Liver (tissue), 9 donors: ENCODE data around the gene SHC3. TPM values are rescaled to one million over a fixed set of nuclear protein-coding genes. Genes with fewer than 3 reads are reported as not detected.

Experiments used
- DNase-seq: peaks from one replicate; pipeline ENCODE4 v3.0.0-alpha.2; 2017; ENCODE audit warnings: low spot score
- H3K27ac ChIP-seq, 2 donors: one replicate each; pipeline ENCODE4 v1.7.0; 2013; ENCODE audit warnings: inconsistent platforms in 2 of 2, low read length in 2 of 2, control low read depth in 1 of 2, low read depth in 1 of 2, mild to moderate bottlenecking in 1 of 2
- H3K27me3 ChIP-seq, 4 donors: one replicate each; pipeline versions ENCODE4 v1.6.1 to v1.7.0; 2013; ENCODE audit warnings: low read length in 3 of 4, inconsistent platforms in 1 of 4, mild to moderate bottlenecking in 1 of 4, moderate library complexity in 1 of 4; ENCODE audit not compliant: control insufficient read depth in 4 of 4, insufficient read depth in 4 of 4
- H3K36me3 ChIP-seq, 4 donors: one replicate each; pipeline versions ENCODE4 v1.6.1 to v1.7.0; 2013; ENCODE audit warnings: low read length in 3 of 4, mild to moderate bottlenecking in 3 of 4, low read depth in 1 of 4, moderate library complexity in 1 of 4; ENCODE audit not compliant: control insufficient read depth in 4 of 4, insufficient read depth in 3 of 4
- H3K4me1 ChIP-seq, 4 donors: one replicate each; pipeline versions ENCODE4 v1.6.1 to v1.7.0; 2013; ENCODE audit warnings: low read length in 3 of 4, mild to moderate bottlenecking in 3 of 4, moderate library complexity in 1 of 4; ENCODE audit not compliant: control insufficient read depth in 4 of 4, insufficient read depth in 4 of 4
- H3K4me3 ChIP-seq, 3 donors: one replicate each; pipeline versions ENCODE4 v1.6.1 to v1.7.0; 2013; ENCODE audit warnings: low read length in 3 of 3, control low read depth in 1 of 3, low read depth in 1 of 3, mild to moderate bottlenecking in 1 of 3
- H3K9ac ChIP-seq, 2 donors: one replicate each; pipeline ENCODE4 v1.7.0; 2013; ENCODE audit warnings: low read length in 2 of 2, mild to moderate bottlenecking in 2 of 2, moderate library complexity in 2 of 2, control low read depth in 1 of 2, low read depth in 1 of 2
- H3K9me3 ChIP-seq, 4 donors: one replicate each; pipeline versions ENCODE4 v1.6.1 to v1.7.0; 2013; ENCODE audit warnings: low read length in 3 of 4; ENCODE audit not compliant: control insufficient read depth in 4 of 4
- EGR1 ChIP-seq, 2 donors: IDR thresholded peaks; 2 replicates each; pipeline ENCODE4 v1.6.1; 2016 to 2018; ENCODE audit warnings: antibody characterized with exemption in 2 of 2, low read depth in 2 of 2
- FOXA1 ChIP-seq: IDR thresholded peaks from 2 replicates; pipeline ENCODE4 v1.6.1; 2016; ENCODE audit warnings: antibody characterized with exemption
- FOXA2 ChIP-seq: IDR thresholded peaks from 2 replicates; pipeline ENCODE4 v1.6.1; 2016; ENCODE audit warnings: antibody characterized with exemption
- GABPA ChIP-seq, 2 donors: IDR thresholded peaks in 1 of 2; conservative IDR thresholded peaks in 1 of 2; 2 replicates each; pipeline ENCODE4 v1.6.1; 2016; ENCODE audit warnings: antibody characterized with exemption in 2 of 2, mild to moderate bottlenecking in 1 of 2, moderate library complexity in 1 of 2
- HNF4A ChIP-seq, 2 donors: conservative IDR thresholded peaks; 2 replicates each; pipeline ENCODE4 v1.6.1; 2016; ENCODE audit warnings: antibody characterized with exemption in 2 of 2, mild to moderate bottlenecking in 2 of 2
- JUND ChIP-seq, 2 donors: IDR thresholded peaks; 2 replicates each; pipeline ENCODE4 v1.6.1; 2016; ENCODE audit warnings: antibody characterized with exemption in 2 of 2
- NR2F2 ChIP-seq: IDR thresholded peaks from 2 replicates; pipeline ENCODE4 v1.6.1; 2016; ENCODE audit warnings: antibody characterized with exemption
- RAD21 ChIP-seq, 2 donors: IDR thresholded peaks; 2 replicates each; pipeline ENCODE4 v1.6.1; 2016; ENCODE audit warnings: antibody characterized with exemption in 2 of 2, mild to moderate bottlenecking in 2 of 2
- RXRA ChIP-seq, 2 donors: IDR thresholded peaks; 2 replicates each; pipeline ENCODE4 v1.6.1; 2017 to 2018; ENCODE audit warnings: antibody characterized with exemption in 2 of 2, mild to moderate bottlenecking in 1 of 2
- YY1 ChIP-seq: IDR thresholded peaks from 2 replicates; pipeline ENCODE4 v1.6.1; 2016; ENCODE audit warnings: antibody characterized with exemption, mild to moderate bottlenecking
- WGBS: extraction: QIAGEN DNeasy Blood & Tissue Kit; methylation state at CpG from one replicate; pipeline ENCODE4 v1.1.7; 2013; 5-methylcytosine and 5-hydroxymethylcytosine counted together
- polyA plus RNA-seq, 2 donors: library from polyadenylated mRNA; stranded (reverse) in 1 of 2; unstranded in 1 of 2; fragments of 200-250 nt in 1 of 2; fragments of >200 nt in 1 of 2; fragmentation: Nextera tagmentation in 1 of 2; extraction: Ambion mirVana in 1 of 2; gene quantifications; one replicate each; pipeline versions ENCODE4 v1.2.1 to v1.2.3, GENCODE V29; 2013 to 2015
- total RNA-seq, 2 donors: library from RNA; depleted of rRNA; stranded (reverse); fragments of >200 nt; gene quantifications; one replicate each; pipeline ENCODE4 v1.2.3, GENCODE V29; 2014
- TF ChIP-seq, protein P1 (sequence below): IDR thresholded peaks from 2 replicates; pipeline ENCODE4 v1.6.1; 2016; ENCODE audit warnings: antibody characterized with exemption
- TF ChIP-seq, protein P2 (sequence below): IDR thresholded peaks from 2 replicates; pipeline ENCODE4 v1.6.1; 2016; ENCODE audit warnings: antibody characterized with exemption, mild to moderate bottlenecking
- TF ChIP-seq, protein P3 (sequence below): fragments of 150-350 bp; IDR thresholded peaks from 2 replicates; pipeline ENCODE4 v1.5.1; 2017; ENCODE audit warnings: improper control_type of control experiment, low read depth, low read length; ENCODE audit not compliant: missing input control
- TF ChIP-seq, protein P4 (sequence below): IDR thresholded peaks from 2 replicates; pipeline ENCODE4 v1.6.1; 2016; ENCODE audit warnings: antibody characterized with exemption
- donor health status: healthy.
- donor health status: healthy.
- donor health status: healthy.
- donor health status: healthy.
- donor health status: healthy.

Gene SHC3
- total and polyA plus RNA-seq, 4 donors: 0.03 to 0.08 (median 0.04) TPM

DNA sequence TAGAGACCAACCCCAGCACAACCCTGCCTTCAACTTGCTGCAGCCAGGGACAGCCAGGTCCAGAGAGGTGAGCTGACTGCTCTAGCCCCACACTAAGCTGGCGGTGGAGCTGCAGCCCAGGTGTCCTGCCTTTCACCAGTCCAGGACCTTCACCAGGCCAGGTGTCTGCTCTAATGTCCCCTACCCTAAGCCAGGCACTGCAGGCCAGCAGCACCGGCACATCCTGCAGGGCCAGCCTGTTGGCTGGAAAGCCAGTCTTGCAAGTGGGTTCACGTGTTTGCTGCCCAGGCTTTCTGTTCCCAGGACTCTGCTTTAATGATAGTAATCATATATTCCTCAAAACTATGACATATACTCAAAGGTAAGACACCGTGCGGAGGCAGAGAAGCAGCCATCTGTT, 5.5 kb downstream of the SHC3 start:
- 97% methylated on average over 5 of the region's 5 CpGs for WGBS
- Histone ChIP-seq H3K9ac (no peak overlapping the region), H3K27me3 (peaks cover 0 to 7% (median 0%) of the 10 kb centered on the region in 4 donors), H3K4me1 (peaks cover 6 to 14% (median 10%) of the 10 kb centered on the region in 4 donors), H3K36me3 (no peaks in the 10 kb centered on the region), H3K27ac (no peak overlapping the region), H3K9me3 (no peaks in the 10 kb centered on the region), H3K4me3 (no peak overlapping the region)
- TF ChIP-seq YY1: no peak
- TF ChIP-seq, protein P1, sequence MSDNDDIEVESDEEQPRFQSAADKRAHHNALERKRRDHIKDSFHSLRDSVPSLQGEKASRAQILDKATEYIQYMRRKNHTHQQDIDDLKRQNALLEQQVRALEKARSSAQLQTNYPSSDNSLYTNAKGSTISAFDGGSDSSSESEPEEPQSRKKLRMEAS: no peak
- no peak for TF ChIP-seq NR2F2
- TF ChIP-seq JUND (IDR thresholded peaks at IDR 0.05): no peak
- TF ChIP-seq, protein P2, sequence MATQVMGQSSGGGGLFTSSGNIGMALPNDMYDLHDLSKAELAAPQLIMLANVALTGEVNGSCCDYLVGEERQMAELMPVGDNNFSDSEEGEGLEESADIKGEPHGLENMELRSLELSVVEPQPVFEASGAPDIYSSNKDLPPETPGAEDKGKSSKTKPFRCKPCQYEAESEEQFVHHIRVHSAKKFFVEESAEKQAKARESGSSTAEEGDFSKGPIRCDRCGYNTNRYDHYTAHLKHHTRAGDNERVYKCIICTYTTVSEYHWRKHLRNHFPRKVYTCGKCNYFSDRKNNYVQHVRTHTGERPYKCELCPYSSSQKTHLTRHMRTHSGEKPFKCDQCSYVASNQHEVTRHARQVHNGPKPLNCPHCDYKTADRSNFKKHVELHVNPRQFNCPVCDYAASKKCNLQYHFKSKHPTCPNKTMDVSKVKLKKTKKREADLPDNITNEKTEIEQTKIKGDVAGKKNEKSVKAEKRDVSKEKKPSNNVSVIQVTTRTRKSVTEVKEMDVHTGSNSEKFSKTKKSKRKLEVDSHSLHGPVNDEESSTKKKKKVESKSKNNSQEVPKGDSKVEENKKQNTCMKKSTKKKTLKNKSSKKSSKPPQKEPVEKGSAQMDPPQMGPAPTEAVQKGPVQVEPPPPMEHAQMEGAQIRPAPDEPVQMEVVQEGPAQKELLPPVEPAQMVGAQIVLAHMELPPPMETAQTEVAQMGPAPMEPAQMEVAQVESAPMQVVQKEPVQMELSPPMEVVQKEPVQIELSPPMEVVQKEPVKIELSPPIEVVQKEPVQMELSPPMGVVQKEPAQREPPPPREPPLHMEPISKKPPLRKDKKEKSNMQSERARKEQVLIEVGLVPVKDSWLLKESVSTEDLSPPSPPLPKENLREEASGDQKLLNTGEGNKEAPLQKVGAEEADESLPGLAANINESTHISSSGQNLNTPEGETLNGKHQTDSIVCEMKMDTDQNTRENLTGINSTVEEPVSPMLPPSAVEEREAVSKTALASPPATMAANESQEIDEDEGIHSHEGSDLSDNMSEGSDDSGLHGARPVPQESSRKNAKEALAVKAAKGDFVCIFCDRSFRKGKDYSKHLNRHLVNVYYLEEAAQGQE: no peak
- TF ChIP-seq RXRA (IDR thresholded peaks at IDR 0.05): no peak
- TF ChIP-seq, protein P3, sequence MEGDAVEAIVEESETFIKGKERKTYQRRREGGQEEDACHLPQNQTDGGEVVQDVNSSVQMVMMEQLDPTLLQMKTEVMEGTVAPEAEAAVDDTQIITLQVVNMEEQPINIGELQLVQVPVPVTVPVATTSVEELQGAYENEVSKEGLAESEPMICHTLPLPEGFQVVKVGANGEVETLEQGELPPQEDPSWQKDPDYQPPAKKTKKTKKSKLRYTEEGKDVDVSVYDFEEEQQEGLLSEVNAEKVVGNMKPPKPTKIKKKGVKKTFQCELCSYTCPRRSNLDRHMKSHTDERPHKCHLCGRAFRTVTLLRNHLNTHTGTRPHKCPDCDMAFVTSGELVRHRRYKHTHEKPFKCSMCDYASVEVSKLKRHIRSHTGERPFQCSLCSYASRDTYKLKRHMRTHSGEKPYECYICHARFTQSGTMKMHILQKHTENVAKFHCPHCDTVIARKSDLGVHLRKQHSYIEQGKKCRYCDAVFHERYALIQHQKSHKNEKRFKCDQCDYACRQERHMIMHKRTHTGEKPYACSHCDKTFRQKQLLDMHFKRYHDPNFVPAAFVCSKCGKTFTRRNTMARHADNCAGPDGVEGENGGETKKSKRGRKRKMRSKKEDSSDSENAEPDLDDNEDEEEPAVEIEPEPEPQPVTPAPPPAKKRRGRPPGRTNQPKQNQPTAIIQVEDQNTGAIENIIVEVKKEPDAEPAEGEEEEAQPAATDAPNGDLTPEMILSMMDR: no peak
- TF ChIP-seq, protein P4, sequence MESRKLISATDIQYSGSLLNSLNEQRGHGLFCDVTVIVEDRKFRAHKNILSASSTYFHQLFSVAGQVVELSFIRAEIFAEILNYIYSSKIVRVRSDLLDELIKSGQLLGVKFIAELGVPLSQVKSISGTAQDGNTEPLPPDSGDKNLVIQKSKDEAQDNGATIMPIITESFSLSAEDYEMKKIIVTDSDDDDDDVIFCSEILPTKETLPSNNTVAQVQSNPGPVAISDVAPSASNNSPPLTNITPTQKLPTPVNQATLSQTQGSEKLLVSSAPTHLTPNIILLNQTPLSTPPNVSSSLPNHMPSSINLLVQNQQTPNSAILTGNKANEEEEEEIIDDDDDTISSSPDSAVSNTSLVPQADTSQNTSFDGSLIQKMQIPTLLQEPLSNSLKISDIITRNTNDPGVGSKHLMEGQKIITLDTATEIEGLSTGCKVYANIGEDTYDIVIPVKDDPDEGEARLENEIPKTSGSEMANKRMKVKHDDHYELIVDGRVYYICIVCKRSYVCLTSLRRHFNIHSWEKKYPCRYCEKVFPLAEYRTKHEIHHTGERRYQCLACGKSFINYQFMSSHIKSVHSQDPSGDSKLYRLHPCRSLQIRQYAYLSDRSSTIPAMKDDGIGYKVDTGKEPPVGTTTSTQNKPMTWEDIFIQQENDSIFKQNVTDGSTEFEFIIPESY: no peak
- no peak for DNase-seq

DNA sequence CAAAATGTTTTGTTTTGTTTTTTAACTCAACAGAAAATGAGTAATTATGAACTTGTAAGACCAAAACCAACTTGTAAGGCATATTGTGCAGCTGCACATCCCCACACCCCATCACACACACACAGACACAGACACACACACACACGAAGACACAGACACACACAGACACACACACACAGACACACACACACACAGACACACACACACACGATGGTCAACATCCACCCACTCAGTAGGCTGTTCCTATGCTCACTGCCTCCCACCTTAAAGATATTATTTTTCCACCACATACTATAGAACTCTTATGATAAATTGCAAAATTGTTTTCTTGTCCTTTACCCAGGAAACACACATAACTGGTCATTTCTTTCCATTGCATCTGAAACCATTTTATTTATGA, 6.2 kb downstream of the SHC3 start:
- Histone ChIP-seq H3K27me3 (peaks cover 0 to 7% (median 0%) of the 10 kb centered on the region in 4 donors), H3K4me1 (peaks cover under 1 to 7% (median 5%) of the 10 kb centered on the region in 4 donors), H3K36me3 (no peaks in the 10 kb centered on the region), H3K9me3 (no peaks in the 10 kb centered on the region), H3K4me3 (no peak overlapping the region), H3K27ac (no peak overlapping the region), H3K9ac (no peak overlapping the region)
- WGBS: 56% methylated on average over 2 of the region's 2 CpGs
- TF ChIP-seq, protein P1: no peak
- TF ChIP-seq EGR1 (IDR thresholded peaks at IDR 0.05; ENCODE audit: low read depth in 2 of 2): no peak
- TF ChIP-seq NR2F2: no peak
- no peak for TF ChIP-seq RAD21 (IDR thresholded peaks at IDR 0.05)
- TF ChIP-seq FOXA1: no peak
- no peak for TF ChIP-seq HNF4A (conservative IDR thresholded peaks at IDR 0.05)
- TF ChIP-seq, protein P2: no peak
- TF ChIP-seq, protein P4: no peak
- no peak for TF ChIP-seq FOXA2
- TF ChIP-seq GABPA (IDR thresholded peaks at IDR 0.05 in 1 of 2, conservative IDR thresholded peaks at IDR 0.05 in 1 of 2): no peak
- DNase-seq: no peak
